ENCODE results near the gene PAPSS2. TPM values are rescaled to one million over a fixed set of nuclear protein-coding genes. Genes with fewer than 3 reads are reported as not detected.

PAPSS2 gene
- total RNA-seq, 1 donor: 81.8 TPM

GRCh38 chr10:87684001-87684638, 24.4 kb downstream of the PAPSS2 start:
- Histone ChIP-seq H3K27me3 (ENCODE audit: insufficient read depth, low read length) (no peaks in the 10 kb centered on the region), H4K20me1 (ENCODE audit: insufficient read depth, low read length) (peaks cover 32% of the 10 kb centered on the region), H3K4me1 (ENCODE audit: insufficient read depth, low read length) (no peaks in the 10 kb centered on the region), H3K9me3 (ENCODE audit: low read depth, low read length) (no peaks in the 10 kb centered on the region), H3K36me3 (ENCODE audit: insufficient read depth, low read length) (peaks cover 18% of the 10 kb centered on the region), H3K79me2 (ENCODE audit: insufficient read depth, low read length) (peaks cover 78% of the 10 kb centered on the region), H2AFZ (ENCODE audit: low read length) (no peak overlapping the region), H3K4me2 (ENCODE audit: insufficient read depth, low read length) (no peak overlapping the region), H3K4me3 (ENCODE audit: insufficient read depth, low read length) (no peak overlapping the region), H3K27ac (ENCODE audit: low read depth, low read length) (no peak overlapping the region)
- TF ChIP-seq, protein P1, sequence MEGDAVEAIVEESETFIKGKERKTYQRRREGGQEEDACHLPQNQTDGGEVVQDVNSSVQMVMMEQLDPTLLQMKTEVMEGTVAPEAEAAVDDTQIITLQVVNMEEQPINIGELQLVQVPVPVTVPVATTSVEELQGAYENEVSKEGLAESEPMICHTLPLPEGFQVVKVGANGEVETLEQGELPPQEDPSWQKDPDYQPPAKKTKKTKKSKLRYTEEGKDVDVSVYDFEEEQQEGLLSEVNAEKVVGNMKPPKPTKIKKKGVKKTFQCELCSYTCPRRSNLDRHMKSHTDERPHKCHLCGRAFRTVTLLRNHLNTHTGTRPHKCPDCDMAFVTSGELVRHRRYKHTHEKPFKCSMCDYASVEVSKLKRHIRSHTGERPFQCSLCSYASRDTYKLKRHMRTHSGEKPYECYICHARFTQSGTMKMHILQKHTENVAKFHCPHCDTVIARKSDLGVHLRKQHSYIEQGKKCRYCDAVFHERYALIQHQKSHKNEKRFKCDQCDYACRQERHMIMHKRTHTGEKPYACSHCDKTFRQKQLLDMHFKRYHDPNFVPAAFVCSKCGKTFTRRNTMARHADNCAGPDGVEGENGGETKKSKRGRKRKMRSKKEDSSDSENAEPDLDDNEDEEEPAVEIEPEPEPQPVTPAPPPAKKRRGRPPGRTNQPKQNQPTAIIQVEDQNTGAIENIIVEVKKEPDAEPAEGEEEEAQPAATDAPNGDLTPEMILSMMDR (IDR thresholded peaks at IDR 0.05; ENCODE audit: extremely low read depth, low read depth, low read length): no peak
- DNase-seq (ENCODE audit: insufficient read length, low spot score, missing footprints): no peak

DNA sequence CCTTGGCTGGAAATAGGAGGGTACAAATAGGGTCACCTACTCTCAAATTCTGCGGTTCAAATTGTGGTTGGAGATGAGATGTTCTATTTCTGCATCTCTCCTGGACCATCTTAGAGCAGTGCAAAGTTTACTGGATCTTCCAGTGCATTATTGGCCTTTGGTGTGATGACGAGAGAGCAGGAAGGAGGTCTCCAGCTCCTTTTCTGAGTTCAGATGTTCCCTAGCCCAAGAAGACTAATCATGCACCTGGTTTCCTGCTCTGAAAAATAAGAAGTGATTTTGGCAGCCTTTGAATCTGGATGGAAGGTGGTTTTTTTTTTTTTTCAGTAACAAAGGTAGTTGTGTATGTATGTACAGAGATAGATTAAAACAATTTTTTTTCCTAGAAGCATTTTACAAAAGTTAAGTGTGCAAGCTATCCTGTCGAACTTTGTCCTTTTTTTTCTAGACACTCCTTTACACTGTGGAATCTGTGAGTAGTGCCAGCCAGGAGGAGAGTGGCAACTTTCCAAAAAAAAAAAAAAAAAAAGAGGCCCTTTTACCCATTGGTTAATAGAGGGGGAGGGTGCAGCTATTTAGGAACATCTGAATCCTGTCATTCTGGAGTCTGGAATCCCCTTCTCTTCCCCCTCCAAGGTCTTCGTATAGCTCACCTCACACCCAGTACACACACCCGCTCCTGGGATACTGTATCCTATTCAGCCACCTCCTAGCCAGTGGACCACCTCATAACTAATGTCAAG, 26.3 kb downstream of the PAPSS2 start:
- Histone ChIP-seq H3K79me2 (ENCODE audit: insufficient read depth, low read length) (peaks cover 70% of the 10 kb centered on the region), H3K27ac (ENCODE audit: low read depth, low read length) (no peak overlapping the region), H3K4me1 (ENCODE audit: insufficient read depth, low read length) (peaks cover 4% of the 10 kb centered on the region), H4K20me1 (ENCODE audit: insufficient read depth, low read length) (peaks cover 37% of the 10 kb centered on the region), H3K36me3 (ENCODE audit: insufficient read depth, low read length) (peaks cover 18% of the 10 kb centered on the region), H3K4me3 (ENCODE audit: insufficient read depth, low read length) (no peak overlapping the region), H3K4me2 (ENCODE audit: insufficient read depth, low read length) (no peak overlapping the region), H2AFZ (ENCODE audit: low read length) (no peak overlapping the region), H3K9me3 (ENCODE audit: low read depth, low read length) (no peaks in the 10 kb centered on the region), H3K27me3 (ENCODE audit: insufficient read depth, low read length) (no peaks in the 10 kb centered on the region)
- TF ChIP-seq, protein P1 (IDR thresholded peaks at IDR 0.05; ENCODE audit: extremely low read depth, low read depth, low read length): no peak
- DNase-seq (ENCODE audit: insufficient read length, low spot score, missing footprints): no peak

GRCh38 chr10:87691506-87692070, 31.9 kb downstream of the PAPSS2 start:
- Histone ChIP-seq H3K4me3 (ENCODE audit: insufficient read depth, low read length) (no peak overlapping the region), H4K20me1 (ENCODE audit: insufficient read depth, low read length) (peaks cover 28% of the 10 kb centered on the region), H3K27me3 (ENCODE audit: insufficient read depth, low read length) (no peaks in the 10 kb centered on the region), H3K27ac (ENCODE audit: low read depth, low read length) (no peak overlapping the region), H2AFZ (ENCODE audit: low read length) (no peak overlapping the region), H3K36me3 (ENCODE audit: insufficient read depth, low read length) (peaks cover 3% of the 10 kb centered on the region), H3K9me3 (ENCODE audit: low read depth, low read length) (no peaks in the 10 kb centered on the region), H3K79me2 (ENCODE audit: insufficient read depth, low read length) (peaks cover 63% of the 10 kb centered on the region), H3K4me2 (ENCODE audit: insufficient read depth, low read length) (no peak overlapping the region), H3K4me1 (ENCODE audit: insufficient read depth, low read length) (peaks cover 9% of the 10 kb centered on the region)
- no peak for DNase-seq (ENCODE audit: insufficient read length, low spot score, missing footprints)
- TF ChIP-seq, protein P1 (IDR thresholded peaks at IDR 0.05; ENCODE audit: extremely low read depth, low read depth, low read length): no peak

- no peak for DNase-seq (ENCODE audit: insufficient read length, low spot score, missing footprints)
- Histone ChIP-seq H3K36me3 (ENCODE audit: insufficient read depth, low read length) (peaks cover 3% of the 10 kb centered on the region), H3K4me2 (ENCODE audit: insufficient read depth, low read length) (no peak overlapping the region), H3K4me3 (ENCODE audit: insufficient read depth, low read length) (no peak overlapping the region), H3K27me3 (ENCODE audit: insufficient read depth, low read length) (no peaks in the 10 kb centered on the region), H3K79me2 (ENCODE audit: insufficient read depth, low read length) (peaks cover 67% of the 10 kb centered on the region), H3K4me1 (ENCODE audit: insufficient read depth, low read length) (peaks cover 9% of the 10 kb centered on the region), H3K27ac (ENCODE audit: low read depth, low read length) (no peak overlapping the region), H3K9me3 (ENCODE audit: low read depth, low read length) (no peaks in the 10 kb centered on the region), H4K20me1 (ENCODE audit: insufficient read depth, low read length) (peaks cover 31% of the 10 kb centered on the region), H2AFZ (ENCODE audit: low read length) (no peak overlapping the region)
- TF ChIP-seq, protein P1 (IDR thresholded peaks at IDR 0.05; ENCODE audit: extremely low read depth, low read depth, low read length): no peak
Observed at GRCh38 chr10:87692956-87693484, 33.3 kb downstream of the PAPSS2 start.
